Fibroblast of lung (primary cell): Measurements from ENCODE around the gene PDHX. TPM values are rescaled to one million over a fixed set of nuclear protein-coding genes. Genes with fewer than 3 reads are reported as not detected.

Experiments used
- DNase-seq, 2 donors: peaks; one replicate each; pipeline versions ENCODE4 v3.0.0 to v3.0.0-alpha.2; 2010; ENCODE audit warnings: low read depth in 2 of 2
- H2AFZ ChIP-seq: 2 replicates; pipeline ENCODE4 v1.5.1; 2012; ENCODE audit warnings: low read length, control low read depth, inconsistent platforms
- H3K27ac ChIP-seq: 2 replicates; pipeline ENCODE4 v1.5.1; 2011; ENCODE audit warnings: low read length, control low read depth; ENCODE audit not compliant: insufficient read depth
- H3K27me3 ChIP-seq: 2 replicates; pipeline ENCODE4 v1.5.1; 2011; ENCODE audit warnings: mild to moderate bottlenecking, low read length; ENCODE audit not compliant: control insufficient read depth, insufficient read depth
- H3K36me3 ChIP-seq: 2 replicates; pipeline ENCODE4 v1.5.1; 2011; ENCODE audit warnings: low read length; ENCODE audit not compliant: control insufficient read depth, insufficient read depth
- H3K4me1 ChIP-seq: 2 replicates; pipeline ENCODE4 v1.5.1; 2011; ENCODE audit warnings: low read length; ENCODE audit not compliant: control insufficient read depth, insufficient read depth; ENCODE audit errors: extremely low read depth
- H3K4me2 ChIP-seq: 2 replicates; pipeline ENCODE4 v1.5.1; 2011; ENCODE audit warnings: low read length, control low read depth; ENCODE audit not compliant: insufficient read depth; ENCODE audit errors: extremely low read depth
- H3K4me3 ChIP-seq, 4 experiments: fragments of 200-600 bp in 1 of 4; sonication (generic) in 1 of 4; replicated peaks in 1 of 4; 2 replicates each; pipeline ENCODE4 v1.5.1; 2011 to 2016; ENCODE audit warnings: low read length in 4 of 4, low read depth in 3 of 4, mild to moderate bottlenecking in 3 of 4, control low read depth in 2 of 4, inconsistent platforms in 1 of 4, mixed read lengths in 1 of 4; ENCODE audit not compliant: insufficient read depth in 1 of 4; ENCODE audit errors: control extremely low read depth in 1 of 4
- H3K79me2 ChIP-seq: 2 replicates; pipeline ENCODE4 v1.5.1; 2012; ENCODE audit warnings: mild to moderate bottlenecking, low read length, inconsistent platforms; ENCODE audit not compliant: control insufficient read depth, insufficient read depth
- H3K9ac ChIP-seq: 2 replicates; pipeline ENCODE4 v1.5.1; 2011; ENCODE audit warnings: mild to moderate bottlenecking, low read length, control low read depth; ENCODE audit not compliant: insufficient read depth
- H3K9me3 ChIP-seq: 2 replicates; pipeline ENCODE4 v1.5.1; 2012; ENCODE audit warnings: low read depth, low read length; ENCODE audit not compliant: control insufficient read depth, insufficient read depth
- H4K20me1 ChIP-seq: 2 replicates; pipeline ENCODE4 v1.5.1; 2011; ENCODE audit warnings: low read length; ENCODE audit not compliant: control insufficient read depth, insufficient read depth; ENCODE audit errors: extremely low read depth
- CTCF ChIP-seq, 2 donors: IDR thresholded peaks in 1 of 2; conservative IDR thresholded peaks in 1 of 2; 1 replicate in 1 of 2; 2 replicates in 1 of 2; pipeline ENCODE4 v1.5.1; 2011 to 2012; ENCODE audit warnings: low read length in 2 of 2, control low read depth in 1 of 2, inconsistent platforms in 1 of 2, low read depth in 1 of 2, mild to moderate bottlenecking in 1 of 2
- EZH2 ChIP-seq: IDR thresholded peaks from 2 replicates; pipeline ENCODE4 v1.5.1; 2012; ENCODE audit warnings: low read length, control low read depth, mild to moderate bottlenecking; ENCODE audit errors: missing control alignments
- polyA plus RNA-seq, 2 donors: library from polyadenylated mRNA; depleted of rRNA in 1 of 2; stranded (reverse) in 1 of 2; unstranded in 1 of 2; fragments of >200 nt; gene quantifications; 2 replicates each; pipeline ENCODE4 v1.2.1, GENCODE V29; 2011 to 2012; ENCODE audit warnings: missing spikeins in 1 of 2
- total RNA-seq: library from RNA; depleted of rRNA; stranded (reverse); fragments of >200 nt; gene quantifications from 2 replicates; pipeline ENCODE4 v1.2.1, GENCODE V29; 2014

Gene PDHX
- total and polyA plus RNA-seq, 2 donors (not counting 1 experiment from before 2014, with no cell fraction given), result 29.6 to 36.5 TPM

GRCh38 chr11:34964610-34965331, 48.4 kb downstream of the PDHX start:
- no peak for DNase-seq
- H3K36me3 ChIP-seq, result peaks cover 1% of the 10 kb centered on the region
- no peaks in the 10 kb centered on the region for H3K4me1 ChIP-seq
- H3K4me3 ChIP-seq, result no peak overlapping the region
- H3K27me3 ChIP-seq, result no peaks in the 10 kb centered on the region
- no peak overlapping the region for H3K27ac ChIP-seq
- H3K4me2 ChIP-seq, result no peak overlapping the region
- H3K79me2 ChIP-seq, result no peaks in the 10 kb centered on the region
- H2AFZ ChIP-seq, result no peak overlapping the region
- no peaks in the 10 kb centered on the region for H4K20me1 ChIP-seq
- no peaks in the 10 kb centered on the region for H3K9me3 ChIP-seq
- H3K9ac ChIP-seq, result no peak overlapping the region
- TF ChIP-seq CTCF (conservative IDR thresholded peaks at IDR 0.05 in 1 of 2, IDR thresholded peaks at IDR 0.05 in 1 of 2; ENCODE audit: low read depth in 1 of 2, low read length in 2 of 2) (no peak), EZH2 (no peak)

- H3K4me3 ChIP-seq, result no peak overlapping the region
- TF ChIP-seq EZH2, result no peak
- H3K27ac ChIP-seq, result no peak overlapping the region
- H3K27me3 ChIP-seq, result no peaks in the 10 kb centered on the region
- H2AFZ ChIP-seq, result no peak overlapping the region
- no peaks in the 10 kb centered on the region for H3K9me3 ChIP-seq
- no peak overlapping the region for H3K9ac ChIP-seq
- H4K20me1 ChIP-seq, result no peaks in the 10 kb centered on the region
- H3K4me2 ChIP-seq, result no peak overlapping the region
- peaks cover 4% of the 10 kb centered on the region for H3K4me1 ChIP-seq
- no peak for DNase-seq
- peaks cover under 1% of the 10 kb centered on the region for H3K79me2 ChIP-seq
- H3K36me3 ChIP-seq, result peaks cover 2% of the 10 kb centered on the region
Measured at GRCh38 chr11:34968862-34969261, 52.4 kb downstream of the PDHX start.

- Histone ChIP-seq H3K79me2 (peaks cover 8% of the 10 kb centered on the region), H3K36me3 (peaks cover 4% of the 10 kb centered on the region), H3K4me3 (no peak overlapping the region), H4K20me1 (no peaks in the 10 kb centered on the region), H3K27me3 (no peaks in the 10 kb centered on the region), H2AFZ (no peak overlapping the region), H3K27ac (no peak overlapping the region), H3K9ac (no peak overlapping the region), H3K9me3 (no peaks in the 10 kb centered on the region), H3K4me1 (peaks cover 4% of the 10 kb centered on the region), H3K4me2 (no peak overlapping the region)
- TF ChIP-seq EZH2 (no peak), CTCF (conservative IDR thresholded peaks at IDR 0.05 in 1 of 2, IDR thresholded peaks at IDR 0.05 in 1 of 2; ENCODE audit: low read depth in 1 of 2, low read length in 2 of 2) (no peak)
- DNase-seq, result no peak
Measured at GRCh38 chr11:34970033-34970432, 53.6 kb downstream of the PDHX start.
